ENCODE results near the gene DPP6.
"Not testable (repeated sequence)": the region's sequence is repeated elsewhere in the genome, so short reads cannot be mapped to it uniquely, and the experiment has no call there.

GRCh38 chr7:154051006-154051642, 1.1 kb upstream of the DPP6 start:
- not testable (repeated sequence) for TF ChIP-seq CTCF (conservative IDR thresholded peaks at IDR 0.05; ENCODE audit: low read depth in 2 of 2); REST (IDR thresholded peaks at IDR 0.05; ENCODE audit: unreplicated experiment); JUNB (IDR thresholded peaks at IDR 0.05; ENCODE audit: unreplicated experiment); EZH2 (IDR thresholded peaks at IDR 0.05; ENCODE audit: low read depth, unreplicated experiment); POLR2AphosphoS5 (IDR thresholded peaks at IDR 0.05; ENCODE audit: low read depth); EZH2phosphoT487 (IDR thresholded peaks at IDR 0.05; ENCODE audit: unreplicated experiment); ZNF114 (CRISPR knock-in tag; IDR thresholded peaks at IDR 0.05); CREB1 (CRISPR knock-in tag; IDR thresholded peaks at IDR 0.05; ENCODE audit: low read depth)
